ENCODE measurements around the gene IL27RA. TPM values are rescaled to one million over a fixed set of nuclear protein-coding genes. Genes with fewer than 3 reads are reported as not detected.
A peak's percentile ranks its signal among the peaks of the same experiment; 100 is the strongest.

The IL27RA gene
- total and polyA plus RNA-seq, 2 donors, result 19.1 to 37.6 TPM

DNA sequence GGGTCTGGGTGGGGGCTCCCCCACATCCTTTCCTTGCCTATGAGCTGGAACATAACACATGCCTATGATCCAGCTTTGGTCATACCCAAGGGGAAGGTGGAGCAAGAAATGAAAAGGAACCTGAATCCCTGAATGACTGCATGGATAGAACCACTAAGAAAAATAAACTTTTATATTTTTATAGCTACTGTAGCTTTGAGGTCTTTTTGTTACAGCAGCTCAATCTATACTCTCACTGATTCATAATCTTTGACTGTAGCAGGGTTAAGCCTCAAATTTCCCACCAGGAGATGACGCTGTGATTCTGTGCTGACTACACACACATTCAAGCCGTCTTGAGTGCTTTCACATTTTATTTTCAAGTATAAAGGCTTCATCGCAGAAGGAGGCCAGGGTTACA lies 21.5 kb downstream of the IL27RA start:
- peaks cover 37 to 39% of the 10 kb centered on the region in 2 donors for H3K36me3 ChIP-seq (ENCODE audit: control insufficient read depth in 2 of 2, insufficient read depth in 2 of 2, low read length in 1 of 2)
- DNase-seq (ENCODE audit: low read depth in 6 of 9, low spot score in 9 of 9), result no peak
- H3K4me1 ChIP-seq (ENCODE audit: control insufficient read depth in 2 of 2, insufficient read depth in 2 of 2, low read length in 2 of 2), result peaks cover 0 to 5% of the 10 kb centered on the region in 2 donors
- no peak overlapping the region for H3K27ac ChIP-seq (ENCODE audit: low read depth in 1 of 2, low read length in 1 of 2)
- peaks cover 14 to 39% of the 10 kb centered on the region in 2 donors for H3K27me3 ChIP-seq (ENCODE audit: control insufficient read depth in 2 of 2, insufficient read depth in 1 of 2, low read length in 1 of 2)
- H3K9me3 ChIP-seq (ENCODE audit: control insufficient read depth in 2 of 2, insufficient read depth in 1 of 2, low read length in 1 of 2), result peaks cover 0 to 9% of the 10 kb centered on the region in 2 donors
- WGBS, result 98% methylated on average over 3 of the region's 3 CpGs
- no peak overlapping the region for H3K4me3 ChIP-seq (ENCODE audit: low read length in 2 of 2)

DNA sequence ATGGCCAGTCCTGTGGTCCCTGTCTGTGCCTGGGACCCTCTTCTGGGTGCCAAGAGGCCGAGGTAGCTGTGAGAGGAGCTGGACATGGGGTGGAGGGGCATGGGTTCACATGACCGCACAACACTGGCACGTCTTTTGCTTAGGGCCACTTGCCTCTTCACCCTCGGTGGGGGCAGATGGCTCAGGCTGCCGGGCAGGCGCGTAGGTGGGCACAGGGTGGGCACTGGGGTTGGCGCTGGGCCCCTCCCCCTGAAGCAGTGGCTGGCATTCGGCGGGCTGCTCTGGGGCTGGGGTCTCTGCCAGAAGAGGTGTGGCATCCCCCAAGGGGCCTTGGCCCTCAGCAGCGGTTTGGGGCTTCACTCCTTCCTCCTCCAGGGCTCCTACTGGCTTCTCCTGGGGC lies 21.9 kb downstream of the IL27RA start:
- H3K9me3 ChIP-seq (ENCODE audit: control insufficient read depth in 2 of 2, insufficient read depth in 1 of 2, low read length in 1 of 2), result peaks cover 0 to 5% of the 10 kb centered on the region in 2 donors
- 95% methylated on average over 11 of the region's 11 CpGs for WGBS
- H3K27ac ChIP-seq (ENCODE audit: low read depth in 1 of 2, low read length in 1 of 2), result no peak overlapping the region
- H3K4me1 ChIP-seq (ENCODE audit: control insufficient read depth in 2 of 2, insufficient read depth in 2 of 2, low read length in 2 of 2), result peaks cover 0 to 7% of the 10 kb centered on the region in 2 donors
- H3K4me3 ChIP-seq (ENCODE audit: low read length in 2 of 2), result no peak overlapping the region
- peaks cover 17 to 44% of the 10 kb centered on the region in 2 donors for H3K27me3 ChIP-seq (ENCODE audit: control insufficient read depth in 2 of 2, insufficient read depth in 1 of 2, low read length in 1 of 2)
- DNase-seq (ENCODE audit: low read depth in 6 of 9, low spot score in 9 of 9), result no peak
- H3K36me3 ChIP-seq (ENCODE audit: control insufficient read depth in 2 of 2, insufficient read depth in 2 of 2, low read length in 1 of 2), result peaks cover 33 to 34% of the 10 kb centered on the region in 2 donors

DNA sequence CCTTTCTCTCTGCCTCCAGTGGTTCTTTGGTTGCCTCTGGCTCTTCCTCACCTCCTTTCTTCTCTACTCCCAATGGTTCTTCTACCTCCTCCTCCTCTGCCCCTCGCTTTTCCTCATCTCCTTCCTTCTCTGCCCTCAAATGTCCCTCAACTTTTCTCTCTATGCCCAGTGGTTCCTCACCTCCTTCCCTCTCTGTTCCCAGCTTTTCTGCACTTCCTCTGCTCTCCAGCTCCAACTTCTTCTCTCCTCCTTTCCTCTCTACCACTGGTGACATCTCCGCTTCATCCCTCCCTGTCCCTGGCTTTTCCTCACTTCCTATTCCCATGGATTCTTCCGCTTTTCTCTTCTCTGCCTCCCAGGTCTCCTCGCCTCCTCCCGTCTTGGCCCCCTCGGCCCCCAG lies 22.5 kb downstream of the IL27RA start:
- Histone ChIP-seq H3K27me3 (ENCODE audit: control insufficient read depth in 2 of 2, insufficient read depth in 1 of 2, low read length in 1 of 2) (peaks cover 20 to 50% of the 10 kb centered on the region in 2 donors), H3K4me1 (ENCODE audit: control insufficient read depth in 2 of 2, insufficient read depth in 2 of 2, low read length in 2 of 2) (peaks cover 0 to 10% of the 10 kb centered on the region in 2 donors), H3K36me3 (ENCODE audit: control insufficient read depth in 2 of 2, insufficient read depth in 2 of 2, low read length in 1 of 2) (peaks cover 27 to 28% of the 10 kb centered on the region in 2 donors), H3K27ac (ENCODE audit: low read depth in 1 of 2, low read length in 1 of 2) (no peak overlapping the region), H3K9me3 (ENCODE audit: control insufficient read depth in 2 of 2, insufficient read depth in 1 of 2, low read length in 1 of 2) (no peaks in the 10 kb centered on the region), H3K4me3 (ENCODE audit: low read length in 2 of 2) (no peak overlapping the region)
- 82% methylated on average over 6 of the region's 6 CpGs for WGBS
- DNase-seq (ENCODE audit: low read depth in 6 of 9, low spot score in 9 of 9), result no peak

DNA sequence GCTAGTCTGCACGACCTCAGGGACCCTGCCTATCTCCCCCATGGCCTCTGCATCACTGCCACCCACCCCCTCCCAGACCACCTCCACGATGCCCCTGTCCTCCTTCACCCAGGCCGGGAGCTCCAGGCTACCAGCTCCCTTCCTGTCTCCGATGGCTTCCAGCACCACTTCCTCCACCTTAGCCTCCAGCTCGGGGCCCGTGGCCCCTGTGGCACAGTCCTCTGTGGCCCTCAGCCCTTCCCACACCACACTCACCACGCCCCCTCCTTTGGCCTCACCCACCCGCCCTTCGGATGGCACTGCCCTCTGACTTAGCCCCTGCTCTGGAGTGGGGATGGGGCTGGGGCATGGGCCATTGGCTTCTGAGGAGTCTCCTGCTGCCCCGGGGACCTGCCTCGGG lies 23.2 kb downstream of the IL27RA start:
- Histone ChIP-seq H3K27ac (ENCODE audit: low read depth in 1 of 2, low read length in 1 of 2) (no peak overlapping the region), H3K9me3 (ENCODE audit: control insufficient read depth in 2 of 2, insufficient read depth in 1 of 2, low read length in 1 of 2) (no peaks in the 10 kb centered on the region), H3K4me1 (ENCODE audit: control insufficient read depth in 2 of 2, insufficient read depth in 2 of 2, low read length in 2 of 2) (peaks cover 0 to 10% of the 10 kb centered on the region in 2 donors), H3K4me3 (ENCODE audit: low read length in 2 of 2) (no peak overlapping the region), H3K27me3 (ENCODE audit: control insufficient read depth in 2 of 2, insufficient read depth in 1 of 2, low read length in 1 of 2) (peaks cover 22 to 56% of the 10 kb centered on the region in 2 donors), H3K36me3 (ENCODE audit: control insufficient read depth in 2 of 2, insufficient read depth in 2 of 2, low read length in 1 of 2) (peaks cover 24% of the 10 kb centered on the region in 2 donors)
- WGBS, result 46% methylated on average over 11 of the region's 11 CpGs
- DNase-seq (ENCODE audit: low read depth in 6 of 9, low spot score in 9 of 9), result no peak

DNA sequence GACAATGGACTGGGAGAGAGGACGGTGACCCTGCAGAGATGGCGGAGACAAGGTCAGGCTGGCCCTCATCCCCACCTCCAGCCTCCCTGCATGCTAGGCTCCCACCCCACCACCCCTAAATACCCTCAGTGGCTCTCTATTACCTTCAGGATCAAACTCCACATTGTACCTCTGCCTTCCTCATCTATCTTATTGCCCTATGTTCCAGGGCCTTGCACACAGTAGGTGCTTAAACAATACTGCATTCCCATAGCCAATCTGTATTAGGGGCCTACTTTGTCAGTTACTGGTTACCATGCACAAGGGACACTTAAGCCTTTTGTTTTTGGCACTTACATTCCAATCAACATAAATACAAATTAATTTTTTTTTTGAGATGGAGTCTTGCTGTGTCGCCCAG lies 23.8 kb downstream of the IL27RA start:
- Histone ChIP-seq H3K27me3 (ENCODE audit: control insufficient read depth in 2 of 2, insufficient read depth in 1 of 2, low read length in 1 of 2) (peaks cover 22 to 62% of the 10 kb centered on the region in 2 donors), H3K4me3 (ENCODE audit: low read length in 2 of 2) (no peak overlapping the region), H3K36me3 (ENCODE audit: control insufficient read depth in 2 of 2, insufficient read depth in 2 of 2, low read length in 1 of 2) (peaks cover 20% of the 10 kb centered on the region in 2 donors), H3K27ac (ENCODE audit: low read depth in 1 of 2, low read length in 1 of 2) (no peak overlapping the region), H3K4me1 (ENCODE audit: control insufficient read depth in 2 of 2, insufficient read depth in 2 of 2, low read length in 2 of 2) (peaks cover 0 to 10% of the 10 kb centered on the region in 2 donors), H3K9me3 (ENCODE audit: control insufficient read depth in 2 of 2, insufficient read depth in 1 of 2, low read length in 1 of 2) (no peaks in the 10 kb centered on the region)
- WGBS, result 96% methylated on average over 3 of the region's 3 CpGs
- DNase-seq (ENCODE audit: low read depth in 6 of 9, low spot score in 9 of 9), result no peak

DNA sequence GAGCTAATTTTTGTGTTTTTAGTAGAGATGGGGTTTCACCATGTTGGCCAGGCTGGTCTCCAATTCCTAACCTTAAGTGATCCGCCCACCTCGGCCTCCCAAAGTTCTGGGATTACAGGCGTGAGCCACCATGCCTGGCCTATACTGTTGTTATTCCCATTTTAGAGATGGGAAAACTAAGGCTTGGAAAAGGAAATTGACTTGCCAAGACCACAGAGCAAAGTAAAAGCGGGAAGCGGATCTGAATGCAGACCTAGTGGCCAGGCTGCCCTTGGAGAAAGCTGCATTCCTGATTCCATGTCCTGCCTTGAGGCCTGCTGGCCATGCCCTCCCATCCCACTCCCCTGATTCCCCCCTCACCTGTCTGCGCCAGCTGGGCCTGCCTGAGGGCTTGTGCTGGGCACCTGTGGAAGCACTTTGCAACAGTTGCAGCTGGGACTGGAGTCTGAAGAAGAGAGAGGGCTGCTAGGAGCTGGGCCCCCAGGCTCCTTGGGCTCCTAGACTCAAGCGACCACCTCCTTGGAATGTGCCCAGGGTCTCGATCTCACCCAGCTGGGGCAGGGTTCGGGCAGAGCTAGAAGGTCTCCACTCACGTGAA lies 24.6 kb downstream of the IL27RA start:
- DNase-seq (ENCODE audit: low read depth in 6 of 9, low spot score in 9 of 9), result no peak
- H3K4me1 ChIP-seq (ENCODE audit: control insufficient read depth in 2 of 2, insufficient read depth in 2 of 2, low read length in 2 of 2), result peaks cover 0 to 10% of the 10 kb centered on the region in 2 donors

DNA sequence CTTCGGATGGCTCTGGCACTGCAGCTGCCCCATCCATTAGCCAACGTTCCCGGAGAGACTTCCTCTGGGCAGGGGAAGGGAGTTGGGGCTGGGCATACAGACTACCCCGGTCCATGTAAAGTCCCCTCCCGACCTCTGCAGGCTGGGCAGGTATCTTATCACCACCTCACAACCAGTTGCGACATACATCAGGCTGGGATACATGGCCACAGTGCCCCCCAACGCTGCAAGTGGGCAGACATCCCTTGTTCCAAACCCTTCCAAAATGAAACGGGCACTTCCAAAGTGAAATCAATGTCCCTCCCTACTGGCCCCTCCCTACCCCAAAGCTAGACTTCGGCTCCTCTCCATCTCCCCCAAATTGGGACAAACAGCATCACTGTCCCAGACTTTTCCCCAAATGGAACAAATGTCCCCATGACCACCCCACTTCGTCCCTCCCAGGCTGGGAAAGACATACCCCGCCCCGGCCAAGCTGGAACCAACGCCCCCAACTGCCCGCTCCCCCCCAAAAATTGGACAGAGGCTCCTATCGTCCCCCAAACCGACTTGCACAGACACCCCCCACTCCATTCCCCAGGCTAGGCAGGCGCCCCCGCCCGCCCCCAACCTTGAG lies 25.3 kb downstream of the IL27RA start:
- no peak overlapping the region for H3K27ac ChIP-seq (ENCODE audit: low read depth in 1 of 2, low read length in 1 of 2)
- H3K9me3 ChIP-seq (ENCODE audit: control insufficient read depth in 2 of 2, insufficient read depth in 1 of 2, low read length in 1 of 2), result no peaks in the 10 kb centered on the region
- H3K4me1 ChIP-seq (ENCODE audit: control insufficient read depth in 2 of 2, insufficient read depth in 2 of 2, low read length in 2 of 2), result peaks cover 0 to 10% of the 10 kb centered on the region in 2 donors
- peak overlapping the region in 1 of 2 donors; percentile 47 for H3K4me3 ChIP-seq (ENCODE audit: low read length in 2 of 2)
- H3K27me3 ChIP-seq (ENCODE audit: control insufficient read depth in 2 of 2, insufficient read depth in 1 of 2, low read length in 1 of 2), result peaks cover 22 to 76% of the 10 kb centered on the region in 2 donors
- H3K36me3 ChIP-seq (ENCODE audit: control insufficient read depth in 2 of 2, insufficient read depth in 2 of 2, low read length in 1 of 2), result peaks cover 7 to 8% of the 10 kb centered on the region in 2 donors
- 50% methylated on average over 19 of the region's 19 CpGs for WGBS
- DNase-seq (ENCODE audit: low read depth in 6 of 9, low spot score in 9 of 9), result no peak

More for the DNA sequence above, 24.6 kb downstream of the IL27RA start:
- Histone ChIP-seq H3K36me3 (ENCODE audit: control insufficient read depth in 2 of 2, insufficient read depth in 2 of 2, low read length in 1 of 2) (peaks cover 12 to 13% of the 10 kb centered on the region in 2 donors), H3K27me3 (ENCODE audit: control insufficient read depth in 2 of 2, insufficient read depth in 1 of 2, low read length in 1 of 2) (peaks cover 22 to 69% of the 10 kb centered on the region in 2 donors), H3K27ac (ENCODE audit: low read depth in 1 of 2, low read length in 1 of 2) (no peak overlapping the region), H3K9me3 (ENCODE audit: control insufficient read depth in 2 of 2, insufficient read depth in 1 of 2, low read length in 1 of 2) (no peaks in the 10 kb centered on the region), H3K4me3 (ENCODE audit: low read length in 2 of 2) (no peak overlapping the region)
- WGBS, result 95% methylated on average over 10 of the region's 10 CpGs

DNA sequence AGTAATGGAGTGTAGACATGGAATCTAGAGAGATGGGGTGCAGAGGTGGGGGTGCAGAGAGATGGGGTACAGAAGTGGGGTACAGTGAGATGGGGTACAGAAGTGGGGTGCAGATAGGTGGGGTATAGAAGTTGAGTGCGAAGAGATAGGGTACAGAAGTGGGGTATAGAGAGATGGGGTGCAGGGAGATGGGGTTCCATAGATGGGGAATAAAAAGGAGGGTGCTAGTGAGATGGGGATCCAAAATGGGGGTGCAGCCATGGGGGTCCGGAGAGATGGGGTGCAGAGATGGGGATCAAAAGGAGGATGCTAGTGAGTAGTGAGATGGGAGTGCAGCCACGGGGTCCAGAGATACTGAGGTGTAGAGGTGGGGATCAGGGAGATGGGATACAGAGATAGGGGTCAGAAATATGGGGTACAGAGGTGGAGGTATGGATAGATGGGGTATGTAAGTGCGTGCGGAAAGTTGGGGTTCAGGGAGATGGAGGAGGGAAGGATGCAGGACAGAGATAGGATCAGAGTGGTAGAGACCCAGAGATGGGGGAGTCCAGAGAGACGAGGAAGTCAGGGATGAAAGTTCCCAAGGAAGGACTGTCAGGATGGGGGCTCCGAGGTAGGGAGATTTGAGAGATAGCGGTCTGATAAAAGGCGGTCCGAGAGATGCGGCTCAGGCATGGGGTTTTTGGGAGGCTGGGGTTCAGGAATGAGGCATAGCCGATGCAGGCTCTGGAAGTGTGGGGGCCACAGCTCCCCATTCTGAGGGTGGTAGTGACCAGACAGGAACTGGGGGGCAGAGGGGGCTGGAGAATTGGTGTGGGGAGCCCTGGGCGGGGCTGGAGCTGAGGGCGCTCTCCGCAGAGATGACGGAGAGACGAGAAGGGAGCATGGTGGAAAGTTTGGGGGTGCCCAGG lies 26.9 kb downstream of the IL27RA start:
- Histone ChIP-seq H3K9me3 (ENCODE audit: control insufficient read depth in 2 of 2, insufficient read depth in 1 of 2, low read length in 1 of 2) (no peaks in the 10 kb centered on the region), H3K4me3 (ENCODE audit: low read length in 2 of 2) (no peak overlapping the region), H3K36me3 (ENCODE audit: control insufficient read depth in 2 of 2, insufficient read depth in 2 of 2, low read length in 1 of 2) (no peaks in the 10 kb centered on the region), H3K4me1 (ENCODE audit: control insufficient read depth in 2 of 2, insufficient read depth in 2 of 2, low read length in 2 of 2) (peaks cover 0 to 10% of the 10 kb centered on the region in 2 donors), H3K27me3 (ENCODE audit: control insufficient read depth in 2 of 2, insufficient read depth in 1 of 2, low read length in 1 of 2) (peaks cover 22 to 79% of the 10 kb centered on the region in 2 donors), H3K27ac (ENCODE audit: low read depth in 1 of 2, low read length in 1 of 2) (no peak overlapping the region)
- WGBS, result 26% methylated on average over 17 of the region's 17 CpGs
- DNase-seq (ENCODE audit: low read depth in 6 of 9, low spot score in 9 of 9), result no peak

DNA sequence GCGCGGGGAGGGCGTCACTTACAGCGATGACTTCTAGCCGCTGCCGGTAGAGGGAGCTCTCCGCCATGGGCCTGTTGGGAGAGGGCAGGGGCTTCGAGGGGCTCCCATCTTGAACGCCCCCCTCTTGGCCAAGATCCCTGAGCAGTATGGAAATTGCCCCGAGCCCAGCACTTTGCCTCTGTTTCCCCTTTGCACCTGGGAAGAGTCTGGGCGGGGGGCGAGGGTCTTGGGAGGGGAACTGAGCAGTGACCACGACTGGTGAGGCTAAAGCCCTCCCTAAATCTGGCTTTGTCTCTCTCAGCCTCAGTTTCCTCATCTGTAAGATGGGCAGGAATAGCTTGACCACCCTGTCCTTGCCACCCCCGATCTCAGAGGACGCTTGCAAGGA lies 27.5 kb downstream of the IL27RA start:
- Histone ChIP-seq H3K9me3 (ENCODE audit: control insufficient read depth in 2 of 2, insufficient read depth in 1 of 2, low read length in 1 of 2) (no peaks in the 10 kb centered on the region), H3K4me3 (ENCODE audit: low read length in 2 of 2) (no peak overlapping the region), H3K36me3 (ENCODE audit: control insufficient read depth in 2 of 2, insufficient read depth in 2 of 2, low read length in 1 of 2) (no peaks in the 10 kb centered on the region), H3K27ac (ENCODE audit: low read depth in 1 of 2, low read length in 1 of 2) (no peak overlapping the region), H3K4me1 (ENCODE audit: control insufficient read depth in 2 of 2, insufficient read depth in 2 of 2, low read length in 2 of 2) (peaks cover 0 to 10% of the 10 kb centered on the region in 2 donors), H3K27me3 (ENCODE audit: control insufficient read depth in 2 of 2, insufficient read depth in 1 of 2, low read length in 1 of 2) (peaks cover 22 to 77% of the 10 kb centered on the region in 2 donors)
- 22% methylated on average over 15 of the region's 15 CpGs for WGBS
- DNase-seq (ENCODE audit: low read depth in 6 of 9, low spot score in 9 of 9), result peak in 2 of 9 donors; percentile 36 to 42
